Prostate gland (tissue), 2 donors: Measurements from ENCODE around the gene KIF2A. TPM values are rescaled to one million over a fixed set of nuclear protein-coding genes. Genes with fewer than 3 reads are reported as not detected.

ENCODE experiments used
- DNase-seq: peaks from one replicate; pipeline ENCODE4 v3.0.0-alpha.2; 2019; ENCODE audit warnings: low spot score
- H3K27ac ChIP-seq, 2 donors: fragments of 200-600 bp; sonication (generic); 2 replicates each; pipeline ENCODE4 v1.5.1; 2017 to 2019
- H3K27me3 ChIP-seq: fragments of 200-600 bp; sonication (generic); replicated peaks from 2 replicates; pipeline ENCODE4 v1.5.1; 2019; ENCODE audit not compliant: insufficient read depth
- H3K36me3 ChIP-seq, 2 donors: fragments of 200-600 bp; sonication (generic); 1 replicate in 1 of 2; 2 replicates in 1 of 2; pipeline versions ENCODE4 v1.5.1 to v1.8.1; 2017 to 2019
- H3K4me1 ChIP-seq: fragments of 200-600 bp; sonication (generic); replicated peaks from 2 replicates; pipeline ENCODE4 v1.5.1; 2019
- H3K4me3 ChIP-seq, 2 donors: fragments of 200-600 bp; sonication (generic); 2 replicates each; pipeline ENCODE4 v1.5.1; 2017 to 2019
- H3K9me3 ChIP-seq: fragments of 200-600 bp; sonication (generic); 2 replicates; pipeline ENCODE4 v1.5.1; 2017
- CTCF ChIP-seq, 4 experiments: fragments of 200-600 bp in 2 of 4; fragments of 450-650 bp in 2 of 4; sonication (generic) in 2 of 4; IDR thresholded peaks; 1 replicate in 3 of 4; 2 replicates in 1 of 4; pipeline ENCODE4 v1.5.1; 2016 to 2019; ENCODE audit warnings: antibody characterized with exemption in 4 of 4, mild to moderate bottlenecking in 2 of 4, moderate library complexity in 2 of 4
- POLR2A ChIP-seq: fragments of 450-650 bp; IDR thresholded peaks from one replicate; pipeline ENCODE4 v1.6.1; 2016; ENCODE audit warnings: antibody characterized with exemption, mild to moderate bottlenecking
- POLR2AphosphoS5 ChIP-seq: sonication (generic); formaldehyde crosslinking; IDR thresholded peaks from one replicate; pipeline ENCODE4 v1.6.1; 2017; ENCODE audit warnings: antibody characterized with exemption
- WGBS: methylation state at CpG from one replicate; pipeline ENCODE4 v1.1.5; 2018; 5-methylcytosine and 5-hydroxymethylcytosine counted together
- intact Hi-C: fragments of 100-400 bp; cut with DNase I; formaldehyde crosslinking; loops from one replicate; pipeline ENCODE4 v1.14.2; 2022
- total RNA-seq, 2 donors: library from RNA; depleted of rRNA; stranded (reverse); fragments of >200 nt; gene quantifications; one replicate each; pipeline ENCODE4 v1.1.0, GENCODE V29; 2016

KIF2A gene
- total RNA-seq, 2 donors from 2014 or later = 20.3 to 43.4 TPM

- Histone ChIP-seq H3K4me1 (no peaks in the 10 kb centered on the region), H3K4me3 (peak overlapping the region; percentile 59 to 76), H3K9me3 (no peaks in the 10 kb centered on the region), H3K27ac (peak overlapping the region; percentile 91), H3K36me3 (no peaks in the 10 kb centered on the region), H3K27me3 (no peaks in the 10 kb centered on the region)
- intact Hi-C loops = loop anchor here (5.0 kb wide), 1 partner anchor 45 kb away; no protein-coding TSS in a partner anchor
- 2% methylated on average over 31 of the region's 33 CpGs for WGBS
- no peak for TF ChIP-seq CTCF (IDR thresholded peaks at IDR 0.05)
- no peak for TF ChIP-seq POLR2AphosphoS5
- no peak for TF ChIP-seq POLR2A
- DNase-seq = peak; percentile 10
Measured at GRCh38 chr5:62306896-62307689, 1.1 kb downstream of the KIF2A start.

GRCh38 chr5:62308439-62308838 lies 2.4 kb downstream of the KIF2A start:
- H3K4me1 ChIP-seq = no peaks in the 10 kb centered on the region
- no peaks in the 10 kb centered on the region for H3K27me3 ChIP-seq
- 90% methylated on average over 6 of the region's 6 CpGs for WGBS
- no peaks in the 10 kb centered on the region for H3K36me3 ChIP-seq
- no peak for TF ChIP-seq POLR2A
- TF ChIP-seq POLR2AphosphoS5 = no peak
- H3K4me3 ChIP-seq = no peak overlapping the region
- intact Hi-C loops = loop anchor here (5.0 kb wide), 1 partner anchor 44 kb away; no protein-coding TSS in a partner anchor
- H3K27ac ChIP-seq = no peak overlapping the region
- H3K9me3 ChIP-seq = no peaks in the 10 kb centered on the region
- DNase-seq = no peak

GRCh38 chr5:62309107-62309506 lies 3.1 kb downstream of the KIF2A start:
- DNase-seq = no peak
- intact Hi-C loops = loop anchor here (5.0 kb wide), 1 partner anchor 43 kb away; no protein-coding TSS in a partner anchor
- TF ChIP-seq POLR2AphosphoS5 (no peak), CTCF (IDR thresholded peaks at IDR 0.05) (no peak), POLR2A (no peak)
- no peaks in the 10 kb centered on the region for H3K9me3 ChIP-seq
- 91% methylated on average over 4 of the region's 4 CpGs for WGBS
- H3K4me1 ChIP-seq = no peaks in the 10 kb centered on the region
- no peak overlapping the region for H3K4me3 ChIP-seq
- H3K27me3 ChIP-seq = no peaks in the 10 kb centered on the region
- H3K36me3 ChIP-seq = no peaks in the 10 kb centered on the region
- no peak overlapping the region for H3K27ac ChIP-seq

- no peak for TF ChIP-seq POLR2AphosphoS5
- TF ChIP-seq CTCF (IDR thresholded peaks at IDR 0.05) = no peak
- no peak for TF ChIP-seq POLR2A
- no peak overlapping the region for H3K4me3 ChIP-seq
- DNase-seq = no peak
- no peaks in the 10 kb centered on the region for H3K4me1 ChIP-seq
- no peaks in the 10 kb centered on the region for H3K36me3 ChIP-seq
- H3K9me3 ChIP-seq = no peaks in the 10 kb centered on the region
- intact Hi-C loops = no loop called here
- no peaks in the 10 kb centered on the region for H3K27me3 ChIP-seq
- 77% methylated on average over 5 of the region's 5 CpGs for WGBS
- H3K27ac ChIP-seq = no peak overlapping the region
Measured at GRCh38 chr5:62310426-62311143, 4.6 kb downstream of the KIF2A start.

GRCh38 chr5:62312036-62312435 lies 6.0 kb downstream of the KIF2A start:
- Histone ChIP-seq H3K27ac (no peak overlapping the region), H3K4me3 (no peak overlapping the region), H3K27me3 (no peaks in the 10 kb centered on the region), H3K36me3 (no peaks in the 10 kb centered on the region), H3K9me3 (no peaks in the 10 kb centered on the region), H3K4me1 (no peaks in the 10 kb centered on the region)
- no peak for DNase-seq
- intact Hi-C loops = no loop called here
- WGBS = 49% methylated on average over 1 of the region's 1 CpG
- no peak for TF ChIP-seq CTCF (IDR thresholded peaks at IDR 0.05)
- no peak for TF ChIP-seq POLR2A
- TF ChIP-seq POLR2AphosphoS5 = no peak
